Muscle of arm (tissue), 12 donors: ENCODE data around the gene SGPP1. TPM values are rescaled to one million over a fixed set of nuclear protein-coding genes. Genes with fewer than 3 reads are reported as not detected.
"Not testable (repeated sequence)": the region's sequence is repeated elsewhere in the genome, so short reads cannot be mapped to it uniquely, and the experiment has no call there.

Experiments used
- DNase-seq: peaks from one replicate; pipeline ENCODE4 v3.0.0-alpha.2; 2013
- polyA plus RNA-seq, 12 donors: library from polyadenylated mRNA; unstranded; fragments of 120-200 nt; gene quantifications; one replicate each; pipeline ENCODE4 v1.2.1, GENCODE V29; 2013; ENCODE audit not compliant: insufficient read length in 12 of 12

SGPP1 gene
- polyA plus RNA-seq, 12 donors, result 8.1 to 13.9 (median 11.0) TPM; not detected in 1

DNA sequence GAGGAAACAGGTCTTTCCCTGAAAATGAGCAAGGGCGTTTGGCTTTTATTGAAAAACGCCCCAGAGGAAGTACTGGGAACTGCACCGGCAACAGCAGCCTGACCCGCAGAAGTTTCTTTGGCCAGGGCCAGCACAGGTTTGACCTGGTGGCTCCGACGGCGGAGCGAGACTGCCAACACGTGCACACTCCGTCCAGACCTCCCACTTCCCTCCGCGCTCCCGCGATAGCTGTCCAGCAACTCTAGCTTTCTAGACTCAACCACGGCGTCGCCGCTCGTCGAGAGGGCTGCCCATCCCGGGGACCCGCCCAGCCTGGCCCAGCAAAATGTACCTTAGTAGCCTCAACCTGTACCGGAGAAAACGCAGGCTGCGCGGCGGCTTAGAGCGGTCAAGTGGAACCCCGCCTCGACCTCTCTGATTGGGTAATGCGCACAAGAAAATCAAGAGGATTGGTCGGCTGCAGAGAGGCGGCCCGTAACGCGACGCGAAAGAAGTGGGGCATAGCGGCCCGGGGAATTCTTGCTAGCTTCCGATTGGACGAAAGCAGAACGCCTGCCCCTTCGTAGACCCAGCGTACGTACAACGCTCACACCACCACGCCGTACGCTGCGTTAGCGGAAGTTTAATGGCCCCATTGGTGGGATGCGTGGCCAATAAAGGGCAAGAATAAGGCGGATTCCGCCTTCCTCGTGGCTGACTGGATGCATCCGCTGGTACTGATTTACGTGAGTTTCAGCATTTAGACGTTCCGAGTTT, 86.2 kb downstream of the SGPP1 start, which contains the start of gene WDR89:
WDR89 (minus strand) TSS at position 399 of the 756 bp plus-strand sequence. CDS start 41,929 bp downstream, outside the sequence.
- peak; percentile 99 for DNase-seq

DNA sequence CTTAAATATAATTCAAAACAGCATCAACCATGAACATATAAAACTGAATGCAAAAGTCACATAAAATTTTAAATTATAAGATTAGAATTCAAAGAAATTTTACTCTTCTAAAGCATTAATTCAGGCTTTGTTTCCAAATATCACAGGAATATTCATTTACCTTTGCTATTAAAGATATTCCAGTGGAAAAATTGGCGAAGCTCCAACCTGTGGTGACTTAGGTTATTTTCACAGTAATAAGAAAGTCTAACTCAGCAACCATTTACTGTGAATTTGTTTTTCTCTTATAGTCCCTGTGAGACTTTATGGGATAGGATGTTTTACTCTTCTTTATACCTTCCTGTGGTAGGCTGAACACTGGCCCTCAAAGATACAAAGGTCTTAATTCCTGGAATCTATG, 89.4 kb downstream of the SGPP1 start:
- DNase-seq, result no peak

DNA sequence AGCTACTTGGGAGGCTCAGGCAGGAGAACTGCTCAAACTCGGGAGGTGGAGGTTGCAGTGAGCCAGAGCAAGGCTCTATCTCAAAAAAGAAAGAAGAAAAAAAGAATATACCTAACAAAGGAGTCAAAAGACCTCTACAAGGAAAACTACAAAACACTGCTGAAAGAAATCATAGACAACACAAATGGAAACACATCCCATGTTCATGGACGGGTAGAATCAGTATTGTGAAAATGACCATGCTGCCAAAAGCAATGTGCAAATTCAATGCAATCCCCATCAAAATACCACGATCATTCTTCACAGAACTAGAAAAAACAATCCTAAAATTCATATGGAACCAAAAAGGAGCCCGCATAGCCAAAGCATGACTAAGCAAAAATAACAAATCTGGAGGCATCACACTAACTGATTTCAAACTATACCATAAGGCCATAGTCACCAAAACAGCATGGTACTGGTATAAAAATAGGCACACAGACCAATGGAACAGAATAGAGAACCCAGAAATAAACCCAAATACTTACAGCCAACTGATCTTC, 91.7 kb downstream of the SGPP1 start:
- DNase-seq, result not testable (repeated sequence)

Other genes starting within 250 kb of the SGPP1 start
- gene PPP2R5E, start 184.7 kb downstream of the SGPP1 start, polyA plus RNA-seq, result 10 to 100 TPM in 11 of 12 donors, not detected in 1; 17.8 to 31.0 (median 24.8) TPM
- 10 to 100 TPM in 11 of 12 donors, not detected in 1; 11.4 to 17.2 (median 15.3) TPM for gene WDR89, start 86.2 kb downstream of the SGPP1 start, polyA plus RNA-seq
- 10 to 100 TPM in 11 of 12 donors, not detected in 1; 39.0 to 93.3 (median 56.5) TPM for gene SYNE2, start 124.9 kb upstream of the SGPP1 start, polyA plus RNA-seq